ENCODE data around the gene GNAO1.
"Not testable (repeated sequence)": the region's sequence is repeated elsewhere in the genome, so short reads cannot be mapped to it uniquely, and the experiment has no call there.

GNAO1 gene

GRCh38 chr16:56389554-56389953, 198.3 kb downstream of the GNAO1 start:
- no peak for DNase-seq (ENCODE audit: low read depth)

- DNase-seq (ENCODE audit: low read depth): not testable (repeated sequence)
These were observed 205.4 kb downstream of the GNAO1 start for GRCh38 chr16:56396724-56397123.

- DNase-seq (ENCODE audit: low read depth): no peak
These were observed 207.8 kb downstream of the GNAO1 start for GRCh38 chr16:56399047-56399446.

- no peak for DNase-seq (ENCODE audit: low read depth)
These were observed 208.2 kb downstream of the GNAO1 start for GRCh38 chr16:56399486-56399885.

GRCh38 chr16:56400458-56400857, 209.2 kb downstream of the GNAO1 start:
- DNase-seq (ENCODE audit: low read depth): no peak

GRCh38 chr16:56401482-56401881, 210.2 kb downstream of the GNAO1 start:
- no peak for DNase-seq (ENCODE audit: low read depth)

- no peak for DNase-seq (ENCODE audit: low read depth)
These were observed 214.8 kb downstream of the GNAO1 start for GRCh38 chr16:56405977-56406672.
